ENCODE measurements around the gene GSE1.

The GSE1 gene

DNA sequence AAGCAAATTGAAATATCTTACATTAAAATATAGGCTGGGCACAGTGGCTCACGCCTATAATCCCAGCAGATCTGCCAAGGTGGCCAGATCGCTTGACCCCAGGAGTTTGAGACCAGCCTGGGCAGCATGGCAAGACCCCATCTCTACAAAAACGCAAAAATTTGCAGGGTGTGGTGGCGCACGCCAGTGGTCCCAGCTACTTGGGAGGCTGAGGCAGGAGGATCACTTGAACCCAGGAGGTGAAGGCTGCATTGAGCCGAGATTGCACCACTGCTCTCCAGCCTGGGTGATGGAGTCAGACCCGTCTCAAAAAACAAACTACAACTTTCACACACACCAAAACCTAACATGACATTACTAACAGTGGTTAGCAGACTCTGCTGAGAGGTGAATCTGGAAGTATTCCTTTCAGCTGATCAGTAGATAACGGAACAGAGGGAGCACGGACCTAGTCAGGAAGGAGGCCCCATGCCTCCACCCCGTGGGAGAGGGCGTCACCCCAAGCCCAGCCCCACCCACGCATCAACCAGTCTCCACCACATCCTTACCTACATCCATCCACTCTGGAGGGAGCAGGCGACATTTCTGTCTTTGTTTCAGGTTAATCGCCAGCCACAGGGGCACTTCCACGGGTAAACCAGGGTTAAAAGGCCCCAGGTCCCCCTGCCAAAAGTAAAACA, 73.9 kb downstream of the GSE1 start:
- peak; percentile 51 for DNase-seq

DNA sequence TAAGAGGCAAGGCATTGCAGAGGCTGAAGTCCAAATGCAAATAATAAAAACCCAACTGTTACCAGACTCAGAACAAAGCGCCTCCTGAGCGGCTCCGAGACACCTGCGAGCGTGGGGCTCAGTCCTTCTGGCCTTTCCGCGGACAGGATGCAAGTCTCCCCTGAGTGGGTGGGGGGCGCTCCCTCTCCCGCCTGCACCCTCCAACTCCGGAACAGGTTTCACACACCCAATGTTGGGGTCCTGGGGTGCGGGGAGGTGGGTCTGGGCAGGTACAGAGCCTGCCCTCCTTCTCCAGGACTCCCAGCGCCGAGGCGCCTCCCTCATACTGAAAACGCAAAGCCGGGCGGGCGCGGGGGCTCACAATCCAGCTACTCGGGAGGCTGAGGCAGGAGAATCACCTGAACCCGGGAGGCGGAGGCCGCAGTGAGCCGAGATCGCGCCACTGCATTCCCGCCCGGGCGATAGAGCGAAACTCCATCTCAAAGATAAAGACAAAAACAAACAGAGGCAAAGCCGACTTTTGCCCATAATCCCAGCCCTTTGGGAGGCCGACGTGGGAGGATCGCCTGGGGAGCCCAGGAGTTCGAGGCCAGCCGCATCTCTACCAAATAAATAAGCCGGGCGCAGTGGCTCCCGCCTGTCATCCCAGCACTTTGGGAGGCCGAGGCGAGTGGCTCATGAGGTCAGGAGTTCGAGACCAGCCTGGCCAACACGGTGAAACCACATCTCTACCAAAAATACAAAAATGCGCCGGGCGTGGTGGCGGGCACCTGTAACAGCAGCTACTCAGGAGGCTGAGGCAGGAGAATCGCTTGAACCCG, 74.7 kb downstream of the GSE1 start:
- DNase-seq: peak; percentile 21

DNA sequence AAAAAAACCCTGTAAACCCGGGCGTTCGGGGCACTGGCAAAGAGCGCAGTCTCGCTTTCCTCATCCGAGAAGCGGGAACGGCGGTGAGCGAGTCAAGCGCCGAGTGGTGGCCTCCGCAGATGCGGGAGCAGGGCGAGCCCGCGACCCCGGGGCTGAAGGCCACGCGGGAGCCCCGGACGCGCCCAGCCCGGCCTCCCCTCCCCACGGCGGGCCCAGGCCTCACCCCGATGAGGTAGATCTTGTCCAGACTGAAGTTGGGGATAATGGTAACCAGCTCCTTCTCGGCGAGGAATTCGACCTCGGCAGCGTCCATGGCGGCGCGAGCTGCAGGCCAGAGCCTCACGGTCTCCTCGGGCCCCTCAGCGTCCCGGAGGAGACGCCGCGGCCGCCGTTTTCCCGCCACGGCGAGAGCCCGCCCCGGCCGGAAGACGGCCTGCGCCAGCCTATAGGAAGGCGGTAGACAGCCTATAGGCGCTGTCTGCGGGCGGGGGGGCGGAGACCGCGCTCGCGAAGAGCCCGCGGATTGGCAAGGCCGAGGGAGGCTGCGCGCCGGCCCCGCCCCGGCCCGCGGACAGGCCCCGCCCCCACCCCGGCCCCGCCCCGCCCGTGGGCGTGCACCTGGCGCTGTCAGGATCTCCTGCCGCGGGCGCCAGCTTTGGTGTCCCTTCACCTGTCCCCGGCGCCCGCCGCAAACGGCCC, 75.6 kb downstream of the GSE1 start, which contains the start of gene GINS2:
Gene GINS2 (minus strand): TSS at position 369 of the 699 bp plus-strand sequence. CDS start 56 bp downstream, at position 313.
- DNase-seq: peak; percentile 94

DNA sequence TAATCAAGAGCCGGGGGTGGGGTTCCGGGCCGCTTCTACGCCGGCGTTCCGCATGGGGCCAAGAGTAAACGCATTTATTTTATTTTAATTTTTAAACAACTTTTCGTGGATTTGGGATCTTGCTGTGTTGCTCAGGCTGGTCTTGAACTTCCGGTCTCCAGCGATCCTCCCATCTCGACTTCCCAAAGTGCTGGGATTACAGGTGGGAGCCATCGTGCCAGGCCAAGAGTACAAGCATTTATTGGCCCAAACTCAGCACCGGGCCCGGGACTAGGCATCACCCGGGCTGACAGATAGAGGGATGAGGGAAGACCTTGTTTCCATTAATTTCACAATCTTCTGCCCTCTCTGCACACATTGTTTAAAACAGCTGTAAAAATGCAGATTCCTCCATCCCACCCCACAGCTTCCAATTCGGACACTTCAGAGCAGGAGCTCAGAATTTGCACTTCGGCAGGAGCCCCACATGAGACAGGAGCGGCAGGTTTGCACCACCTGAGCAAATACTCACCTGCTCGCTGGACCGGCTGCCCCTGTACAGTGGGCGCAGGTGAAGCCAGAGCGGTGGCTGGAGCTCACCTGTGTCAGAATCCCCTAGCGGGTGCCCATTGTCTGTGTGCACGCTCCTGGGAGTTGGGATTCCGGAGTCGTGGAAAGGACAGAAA, 76.3 kb downstream of the GSE1 start:
- DNase-seq: no peak

DNA sequence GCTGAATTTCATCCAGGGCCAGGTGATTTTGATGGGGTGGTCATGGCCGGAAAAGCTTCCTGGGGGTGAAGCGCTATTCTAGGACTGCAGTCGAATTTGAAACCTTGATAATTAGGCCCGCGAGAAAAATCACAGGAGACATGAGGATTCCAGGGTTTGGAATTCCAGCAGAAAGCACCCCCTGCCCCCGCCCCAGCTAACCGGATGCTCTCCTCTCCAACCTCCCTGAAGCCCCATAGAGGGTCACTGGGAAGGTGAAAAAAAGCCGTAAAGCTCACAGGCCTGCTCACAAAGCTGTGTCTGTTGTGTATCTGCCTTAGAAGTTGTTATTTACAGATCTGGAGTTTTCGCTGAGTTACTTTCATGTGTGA, 76.8 kb downstream of the GSE1 start:
- DNase-seq: no peak

DNA sequence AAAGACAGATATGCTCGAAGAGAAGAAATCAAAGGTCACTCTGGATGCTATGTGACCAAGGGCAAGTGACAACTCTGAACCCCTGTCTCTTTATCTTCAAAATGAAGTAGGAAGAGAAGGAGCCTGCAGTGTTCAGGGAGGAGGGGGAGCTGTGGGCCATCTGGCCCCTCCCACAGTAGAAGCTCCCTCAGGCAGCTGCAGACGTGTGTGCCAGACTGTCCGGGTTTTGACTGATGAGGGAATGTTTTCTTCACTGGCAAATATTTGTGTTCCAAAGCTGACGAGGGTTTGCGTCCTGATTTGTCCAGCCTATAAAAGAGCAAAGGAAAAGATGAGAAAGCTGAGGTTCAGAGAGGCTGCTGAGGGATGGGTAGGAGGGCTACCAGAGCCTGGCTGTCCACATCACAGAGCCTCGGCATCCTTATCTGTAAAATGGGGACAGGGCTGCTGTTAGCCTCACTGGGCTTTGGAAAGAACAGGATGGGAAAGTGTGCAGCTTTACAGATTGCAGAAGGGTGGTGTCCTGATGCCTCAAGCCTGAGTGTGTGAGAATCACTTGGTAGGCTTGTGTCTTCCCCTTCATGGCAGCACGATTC, 77.4 kb downstream of the GSE1 start:
- no peak for DNase-seq

DNA sequence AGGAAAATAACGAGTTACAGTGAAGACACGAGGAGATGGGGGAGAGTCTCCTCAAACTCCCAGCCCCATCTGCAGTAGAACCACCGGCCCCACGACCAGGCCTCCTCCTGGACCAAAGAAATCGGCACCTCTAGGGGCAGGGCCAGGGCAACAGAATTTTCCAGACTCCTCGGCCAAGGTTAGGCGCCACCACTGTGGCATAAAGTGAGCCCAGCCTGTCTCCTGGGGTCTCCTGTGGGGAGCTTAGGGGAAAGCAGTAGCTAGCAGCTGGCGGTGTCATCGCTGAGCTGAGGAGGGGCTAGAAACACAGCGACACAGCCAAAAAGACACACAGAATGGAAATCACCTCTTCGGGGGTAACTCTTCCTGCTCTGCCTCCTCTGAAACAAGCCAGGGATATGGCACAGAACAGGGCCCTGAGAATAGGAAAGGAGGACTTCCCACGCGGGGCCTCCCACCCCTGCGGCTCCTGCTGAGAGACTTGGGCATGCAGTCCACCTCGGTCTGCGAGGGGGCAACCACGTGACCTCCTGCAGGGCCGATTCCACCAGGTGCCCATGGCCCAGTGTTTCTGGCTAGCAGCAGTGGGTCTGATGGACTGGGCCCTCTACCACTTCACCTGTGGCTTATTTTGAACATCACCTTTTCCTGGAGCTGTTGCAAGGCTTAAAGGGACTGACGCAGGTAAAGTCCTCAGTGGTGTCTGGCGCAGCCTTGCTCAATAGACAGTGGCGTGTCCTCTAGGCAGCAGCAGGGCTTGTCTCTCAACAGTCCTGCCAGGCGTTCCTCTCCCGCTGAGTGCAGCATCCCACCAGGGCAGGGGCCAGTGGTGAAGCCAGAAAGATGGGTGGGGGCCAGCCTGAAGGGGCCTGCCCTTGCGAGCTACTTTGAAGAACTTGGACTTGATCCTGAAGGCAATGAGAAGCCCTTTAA, 82.3 kb downstream of the GSE1 start:
- DNase-seq: no peak

DNA sequence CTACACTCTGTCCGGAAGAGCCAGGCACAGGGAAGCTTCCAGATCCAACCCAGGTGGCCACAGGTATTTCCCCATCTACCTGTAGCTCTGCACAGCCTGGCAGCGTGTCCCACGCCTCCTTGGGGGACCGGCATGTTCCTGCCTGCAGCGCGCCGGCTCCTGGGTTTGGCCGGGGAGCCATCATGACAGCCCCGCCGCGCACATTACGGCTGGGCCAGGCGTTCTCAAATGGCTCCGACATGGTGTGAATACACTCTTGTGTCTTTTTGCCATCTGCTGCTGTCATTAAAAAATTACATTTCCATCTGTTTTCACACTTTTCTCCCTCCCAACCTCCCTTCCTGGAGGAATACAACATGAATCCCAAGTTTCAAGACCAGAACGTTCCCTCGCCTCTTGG, 83.7 kb downstream of the GSE1 start:
- no peak for DNase-seq

DNA sequence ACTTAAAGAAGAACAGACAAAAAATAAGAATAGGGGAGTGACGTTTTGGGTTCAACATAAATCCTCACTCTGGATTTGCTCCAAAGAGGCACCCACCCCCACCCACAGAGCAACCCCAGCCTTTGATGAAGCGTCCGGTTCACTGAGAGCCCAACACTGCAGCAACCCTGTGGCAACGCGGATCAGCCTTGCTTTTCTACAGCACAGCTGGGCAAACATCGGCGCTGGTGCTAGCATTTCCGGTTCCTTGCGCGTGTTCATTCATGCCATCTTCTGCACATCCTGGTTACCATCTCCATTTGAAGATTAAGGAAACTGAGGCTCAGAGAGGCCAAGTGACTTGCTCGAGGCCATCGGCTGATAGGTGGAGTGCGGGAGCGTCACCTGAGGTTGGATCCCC, 84.3 kb downstream of the GSE1 start:
- DNase-seq: no peak

DNA sequence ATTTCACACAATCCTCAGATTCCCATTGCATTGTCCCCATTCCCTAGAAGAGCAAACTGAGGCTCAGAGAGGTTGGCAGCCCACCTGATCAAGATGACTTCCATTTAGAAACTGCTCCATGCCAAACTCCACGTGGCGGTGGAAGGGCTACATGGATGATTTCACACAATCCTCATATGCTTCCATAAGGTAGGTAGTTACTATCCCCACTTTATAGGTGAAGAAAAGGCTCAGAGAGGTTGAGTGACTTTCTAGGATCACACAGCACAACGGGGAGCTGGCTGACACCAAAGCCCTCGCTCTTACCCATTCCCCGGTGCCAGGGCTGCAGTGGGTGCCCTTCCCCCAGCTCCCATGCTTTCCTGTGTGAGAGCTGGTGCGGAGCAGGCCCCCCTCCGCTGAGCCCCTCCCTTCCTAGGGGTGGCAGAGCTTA, 85.4 kb downstream of the GSE1 start:
- no peak for DNase-seq

DNA sequence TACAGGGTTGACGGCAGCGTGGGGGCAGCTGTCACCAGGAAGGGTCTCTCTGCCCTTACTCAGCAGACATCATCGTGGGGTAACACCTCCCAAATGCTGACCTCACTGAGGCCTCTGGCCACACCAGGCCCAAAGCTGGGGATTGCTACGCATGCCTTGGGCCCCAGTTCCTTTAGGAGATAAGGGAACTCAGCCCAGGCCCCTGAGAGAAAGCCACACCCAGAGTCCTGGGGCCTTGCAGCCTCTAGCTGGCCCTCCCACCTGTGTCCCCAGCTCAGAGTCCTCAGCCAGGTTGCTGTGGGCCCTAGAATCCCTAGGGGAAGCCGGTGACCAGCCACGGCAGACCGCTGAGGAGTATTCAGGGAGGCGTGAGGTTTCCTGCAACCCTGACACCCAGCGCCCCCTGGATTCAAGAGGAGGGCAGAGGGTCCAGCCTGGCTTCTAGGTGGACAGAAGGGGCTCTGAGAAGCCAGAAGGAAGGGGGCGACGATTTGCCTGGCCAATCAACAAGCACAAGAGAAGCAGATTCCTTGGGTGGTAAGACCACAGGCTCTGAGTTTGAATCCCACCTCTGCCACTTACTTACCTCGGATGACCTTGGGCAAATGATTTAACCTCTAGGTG, 85.9 kb downstream of the GSE1 start:
- no peak for DNase-seq

DNA sequence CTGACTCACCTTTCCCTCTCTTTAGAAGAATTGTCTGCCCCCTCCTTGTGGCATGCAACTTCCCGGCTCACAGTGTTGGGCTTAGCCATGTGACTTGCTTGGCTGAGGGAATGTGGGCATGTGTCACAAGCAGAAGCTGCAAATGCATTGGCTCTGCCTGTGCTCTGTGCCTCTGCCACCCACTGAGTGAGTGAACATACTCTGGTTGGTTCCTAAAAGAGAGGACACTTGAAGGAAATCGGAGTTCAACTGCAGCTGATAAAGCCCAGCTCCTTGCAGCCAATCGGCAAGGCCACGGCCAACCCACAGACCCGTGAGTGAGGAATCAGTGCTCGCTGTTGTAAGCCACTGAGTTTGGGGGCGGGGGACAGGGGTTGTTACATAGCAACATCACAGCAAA, 86.5 kb downstream of the GSE1 start:
- no peak for DNase-seq

DNA sequence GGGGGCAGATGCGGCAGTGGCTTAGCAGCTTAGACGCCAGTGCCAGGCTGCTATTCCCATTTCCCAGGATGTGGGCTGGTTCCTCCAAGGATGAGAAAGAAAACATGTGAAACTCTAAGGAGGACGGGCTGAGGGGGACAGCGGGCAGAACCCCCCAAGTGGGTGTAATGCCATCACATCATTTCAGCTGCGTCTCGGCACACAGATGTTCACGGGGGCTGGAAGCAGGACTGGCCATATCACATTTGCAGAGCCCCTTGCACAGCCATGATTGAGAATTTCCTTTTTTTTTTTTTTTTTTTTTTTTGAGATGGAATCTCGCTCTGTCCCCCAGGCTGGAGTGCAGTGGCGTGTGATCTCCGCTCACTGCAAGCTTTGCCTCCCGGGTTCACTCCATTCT, 90.9 kb downstream of the GSE1 start:
- DNase-seq: no peak

DNA sequence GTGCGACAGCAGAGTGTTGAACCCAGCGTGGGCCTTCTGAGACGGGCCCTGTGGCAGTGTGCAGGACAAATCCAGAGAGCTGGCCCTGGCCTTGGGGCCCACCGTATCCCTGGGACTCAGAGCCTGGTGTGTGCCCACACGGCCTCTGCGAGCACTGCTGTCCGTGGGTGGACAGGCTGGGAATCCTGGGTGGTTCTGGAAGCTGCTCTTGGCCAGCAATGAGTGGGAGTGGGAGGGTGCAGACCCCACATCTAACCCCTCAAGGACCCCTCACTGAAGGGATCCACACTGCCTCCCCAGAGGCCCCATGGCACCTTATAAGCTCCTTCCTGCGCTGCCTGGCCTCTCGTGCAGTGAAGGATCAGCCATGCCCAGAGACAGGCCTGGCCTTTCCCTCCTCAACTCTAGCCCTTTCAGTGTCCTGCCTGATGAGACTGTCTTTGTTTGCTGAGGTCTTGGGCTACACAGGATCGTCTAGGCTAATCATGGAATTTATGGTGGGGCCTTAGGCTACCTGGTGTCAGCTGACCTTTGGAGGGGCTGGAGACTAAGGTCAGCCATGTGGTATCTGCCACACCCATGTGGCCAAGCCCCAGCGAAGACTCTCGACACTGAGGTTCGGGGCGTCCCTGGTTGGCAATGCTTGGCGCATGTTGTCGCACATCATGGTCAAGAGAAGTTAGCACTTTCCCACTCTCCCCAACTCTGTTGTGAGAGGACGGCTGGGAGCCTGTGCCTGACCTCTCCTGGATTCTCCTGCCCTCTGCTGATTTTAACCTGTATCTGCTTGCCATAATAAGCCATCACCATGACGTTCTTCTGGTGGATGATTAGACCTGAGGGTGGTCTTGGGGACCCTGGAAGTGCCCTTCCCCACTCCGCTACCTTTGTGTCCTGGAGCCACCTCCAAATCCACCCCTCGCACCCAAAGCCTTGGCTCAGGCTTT, 92.1 kb downstream of the GSE1 start:
- no peak for DNase-seq

DNA sequence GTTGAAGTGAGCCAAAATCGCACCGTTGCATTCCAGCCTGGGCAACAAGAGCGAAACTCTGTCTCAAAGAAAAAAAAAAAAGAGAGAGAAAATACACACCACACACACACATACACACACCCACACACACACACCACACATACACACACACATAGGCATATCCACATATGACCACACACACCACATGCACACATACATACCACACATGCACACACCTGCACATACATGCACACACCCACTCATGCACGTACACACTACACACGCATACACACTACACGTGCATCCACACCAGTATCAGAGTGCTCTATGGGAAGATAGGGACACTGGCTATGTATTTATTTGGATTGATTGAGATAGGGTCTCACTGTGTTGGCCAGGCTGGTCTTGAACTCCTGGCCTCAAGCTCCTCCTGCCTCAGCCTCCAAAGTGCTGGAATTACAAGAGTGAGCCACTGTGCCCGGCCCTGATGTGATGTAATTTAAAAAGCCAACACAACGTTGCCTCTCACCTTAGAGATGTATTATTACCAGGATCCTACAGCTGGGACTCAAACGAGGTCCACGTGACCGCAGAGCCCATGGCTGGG, 93.4 kb downstream of the GSE1 start:
- no peak for DNase-seq

DNA sequence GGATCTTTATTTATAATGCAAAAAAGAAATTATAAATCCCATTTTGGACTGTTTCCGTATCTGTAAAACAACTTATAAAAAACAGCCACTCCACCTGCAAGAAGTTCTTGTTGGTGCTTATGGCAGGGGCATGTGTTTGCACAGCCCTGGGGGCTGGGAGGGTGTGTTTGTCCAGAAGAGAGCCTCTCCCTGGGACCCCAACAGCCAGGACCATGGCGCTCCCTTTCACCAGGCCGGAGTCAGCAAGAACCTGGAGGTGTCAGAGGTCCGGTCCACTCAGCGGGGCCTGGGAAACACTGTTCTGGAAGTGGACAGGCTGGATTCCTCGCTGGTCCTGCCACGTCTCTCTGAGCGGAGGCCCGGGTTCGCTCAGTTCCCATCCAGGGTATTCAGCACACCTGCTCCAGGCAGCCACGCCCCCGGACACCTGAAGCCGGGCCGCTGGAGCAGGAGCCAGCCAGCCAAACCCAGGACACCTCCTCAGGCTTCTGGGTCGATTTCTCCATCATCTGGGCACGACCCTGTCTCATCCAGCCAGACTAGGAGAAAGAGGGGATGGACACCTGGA, 94.5 kb downstream of the GSE1 start:
- DNase-seq: no peak

DNA sequence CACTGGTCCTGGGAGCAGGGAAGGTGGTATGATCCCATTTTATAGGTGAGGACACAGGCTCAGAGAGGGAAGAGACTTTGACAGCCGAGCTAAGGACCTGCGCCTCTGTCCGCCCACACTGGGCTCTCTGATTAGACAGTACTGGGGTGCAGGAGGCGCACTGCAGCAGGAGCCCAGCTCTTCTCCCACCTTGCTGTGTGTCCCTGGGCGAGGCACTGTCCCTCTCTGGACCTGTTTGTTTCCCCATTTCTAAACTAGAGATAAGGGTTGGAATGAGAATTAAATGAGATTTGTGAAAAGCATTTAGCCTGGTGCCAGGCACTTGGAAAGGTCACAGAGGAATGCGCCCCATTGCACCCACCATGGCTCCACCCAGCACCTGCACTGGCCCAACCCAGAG, 95.2 kb downstream of the GSE1 start:
- no peak for DNase-seq

DNA sequence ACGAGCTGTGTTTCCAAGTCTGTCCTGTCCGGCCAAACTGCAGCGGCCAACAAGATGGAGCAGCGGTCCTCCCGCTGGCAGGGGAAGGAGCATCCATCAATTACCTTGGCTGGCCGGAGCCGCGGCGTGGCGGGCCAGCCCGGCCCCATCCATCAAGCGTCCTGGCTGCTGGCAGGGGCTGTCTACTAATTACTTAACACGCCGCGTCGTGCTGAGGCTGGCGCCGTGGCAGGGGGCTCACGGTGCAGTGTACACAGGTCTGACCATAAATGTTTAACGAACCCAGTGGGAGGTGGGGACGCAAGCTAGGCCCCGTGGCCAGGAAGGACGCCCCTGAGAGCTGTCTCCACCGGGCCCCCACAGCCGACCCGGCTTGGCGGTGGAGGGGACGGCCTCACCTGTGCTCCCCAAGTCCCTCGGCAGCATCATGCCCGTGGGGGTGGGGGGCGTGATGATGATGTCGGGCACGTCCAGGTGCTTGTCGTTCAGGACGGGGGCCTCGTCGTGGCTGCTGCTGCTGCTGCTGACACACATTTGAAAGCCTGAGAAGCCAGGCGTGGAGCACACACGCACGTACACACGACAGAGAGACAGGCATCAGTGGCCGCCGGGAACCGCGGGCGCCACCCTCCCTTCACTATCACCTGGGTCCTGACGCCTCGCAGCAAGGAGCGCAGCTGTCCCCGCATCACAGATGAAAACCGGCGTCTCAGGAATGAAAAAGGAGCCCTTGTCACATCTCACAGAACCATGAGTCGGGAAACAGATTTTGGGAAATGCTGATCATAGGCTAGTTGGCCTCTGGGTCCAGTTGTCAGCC, 96.9 kb downstream of the GSE1 start:
- DNase-seq: no peak

Measured in activated CD4-positive, alpha-beta T cell treated with anti-CD3 and anti-CD28 coated beads, Interleukin-2, amount 50 U/mL, for 16 hours (primary cell).